DND-41 (cell line): ENCODE results near the gene GALNT1.

ENCODE experiments used
- CTCF ChIP-seq: IDR thresholded peaks from 2 replicates; pipeline ENCODE4 v1.5.1; 2012; ENCODE audit warnings: borderline replicate concordance, low read length, moderate library complexity, mild to moderate bottlenecking; ENCODE audit not compliant: poor library complexity, severe bottlenecking; ENCODE audit errors: extremely low read depth
- EZH2 ChIP-seq: IDR thresholded peaks from 3 replicates; pipeline ENCODE4 v1.6.1; 2012; ENCODE audit warnings: borderline replicate concordance, low read depth, mild to moderate bottlenecking, moderate library complexity, low read length, inconsistent platforms; ENCODE audit not compliant: severe bottlenecking

DNA sequence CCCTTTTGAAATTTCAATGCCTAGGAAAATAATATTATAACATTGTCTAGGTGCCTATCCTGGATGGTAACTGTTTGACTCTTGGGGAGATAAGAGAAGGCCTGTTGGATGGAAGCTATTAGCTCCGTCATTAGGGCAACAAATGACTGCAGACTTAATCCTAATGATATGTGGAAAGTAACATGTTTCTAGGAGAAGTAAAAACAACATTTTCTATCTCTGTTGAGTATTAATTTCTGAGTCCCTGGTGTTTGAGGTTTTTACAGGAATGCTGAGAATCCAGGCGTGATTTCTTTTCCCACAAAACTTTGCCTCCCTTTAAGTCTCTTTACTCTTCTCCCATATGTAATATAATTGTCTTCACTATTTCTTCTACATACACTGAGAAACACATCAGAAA is 159.1 kb downstream of the GALNT1 start:
- TF ChIP-seq CTCF (no peak), EZH2 (no peak)
